HEK293 (cell line): Measurements from ENCODE around the gene CCM2.

Experiments used
- CTCF ChIP-seq: fragments of 450-650 bp; formaldehyde crosslinking; IDR thresholded peaks from 2 replicates; pipeline ENCODE4 v1.5.1; 2016; ENCODE audit warnings: missing biosample characterization, missing genetic modification characterization
- MEIS1 ChIP-seq: sonication (generic); formaldehyde crosslinking; IDR thresholded peaks from 2 replicates; pipeline ENCODE4 v1.8.1; 2022; ENCODE audit warnings: missing genetic modification reagents, mild to moderate bottlenecking, borderline replicate concordance
- YY1 ChIP-seq: fragments of 450-650 bp; formaldehyde crosslinking; IDR thresholded peaks from 2 replicates; pipeline ENCODE4 v1.5.1; 2018; ENCODE audit warnings: missing biosample characterization, missing genetic modification characterization
- ZBTB8A ChIP-seq: fragments of 450-650 bp; formaldehyde crosslinking; IDR thresholded peaks from 2 replicates; pipeline ENCODE4 v1.5.1; 2016; ENCODE audit warnings: missing biosample characterization, missing genetic modification characterization
- ZNF146 ChIP-seq: fragments of 450-650 bp; formaldehyde crosslinking; IDR thresholded peaks from 2 replicates; pipeline ENCODE4 v1.5.1; 2016; ENCODE audit warnings: missing biosample characterization, missing genetic modification characterization
- ZNF311 ChIP-seq: fragments of 450-650 bp; formaldehyde crosslinking; IDR thresholded peaks from 2 replicates; pipeline ENCODE4 v1.5.1; 2017; ENCODE audit warnings: missing biosample characterization, missing genetic modification characterization, borderline replicate concordance
- ZNF530 ChIP-seq: fragments of 450-650 bp; formaldehyde crosslinking; IDR thresholded peaks from 2 replicates; pipeline ENCODE4 v1.5.1; 2016; ENCODE audit warnings: low read depth, missing biosample characterization, missing genetic modification characterization
- ZNF624 ChIP-seq: fragments of 450-650 bp; formaldehyde crosslinking; IDR thresholded peaks from 2 replicates; pipeline ENCODE4 v1.5.1; 2017; ENCODE audit warnings: missing biosample characterization, missing genetic modification characterization
- ZNF837 ChIP-seq: fragments of 450-650 bp; formaldehyde crosslinking; IDR thresholded peaks from 2 replicates; pipeline ENCODE4 v1.5.1; 2016; ENCODE audit warnings: missing biosample characterization, missing genetic modification characterization
- TF ChIP-seq, protein P1 (sequence below): fragments of 450-650 bp; formaldehyde crosslinking; IDR thresholded peaks from 2 replicates; pipeline ENCODE4 v1.5.1; 2016; ENCODE audit warnings: missing biosample characterization, missing genetic modification characterization
- TF ChIP-seq, protein P2 (sequence below): fragments of 450-650 bp; formaldehyde crosslinking; IDR thresholded peaks from 2 replicates; pipeline ENCODE4 v1.5.1; 2016; ENCODE audit warnings: missing biosample characterization, missing genetic modification characterization, borderline replicate concordance

- TF ChIP-seq ZNF530 (tag by site-specific recombination) (no peak), ZNF311 (tag by site-specific recombination) (no peak), ZNF624 (tag by site-specific recombination) (no peak), CTCF (tag by site-specific recombination) (no peak), ZBTB8A (tag by site-specific recombination) (no peak), MEIS1 (CRISPR knock-in tag) (no peak), ZNF837 (tag by site-specific recombination) (no peak), ZNF146 (tag by site-specific recombination) (no peak), YY1 (tag by site-specific recombination) (no peak)
- TF ChIP-seq, protein P1, sequence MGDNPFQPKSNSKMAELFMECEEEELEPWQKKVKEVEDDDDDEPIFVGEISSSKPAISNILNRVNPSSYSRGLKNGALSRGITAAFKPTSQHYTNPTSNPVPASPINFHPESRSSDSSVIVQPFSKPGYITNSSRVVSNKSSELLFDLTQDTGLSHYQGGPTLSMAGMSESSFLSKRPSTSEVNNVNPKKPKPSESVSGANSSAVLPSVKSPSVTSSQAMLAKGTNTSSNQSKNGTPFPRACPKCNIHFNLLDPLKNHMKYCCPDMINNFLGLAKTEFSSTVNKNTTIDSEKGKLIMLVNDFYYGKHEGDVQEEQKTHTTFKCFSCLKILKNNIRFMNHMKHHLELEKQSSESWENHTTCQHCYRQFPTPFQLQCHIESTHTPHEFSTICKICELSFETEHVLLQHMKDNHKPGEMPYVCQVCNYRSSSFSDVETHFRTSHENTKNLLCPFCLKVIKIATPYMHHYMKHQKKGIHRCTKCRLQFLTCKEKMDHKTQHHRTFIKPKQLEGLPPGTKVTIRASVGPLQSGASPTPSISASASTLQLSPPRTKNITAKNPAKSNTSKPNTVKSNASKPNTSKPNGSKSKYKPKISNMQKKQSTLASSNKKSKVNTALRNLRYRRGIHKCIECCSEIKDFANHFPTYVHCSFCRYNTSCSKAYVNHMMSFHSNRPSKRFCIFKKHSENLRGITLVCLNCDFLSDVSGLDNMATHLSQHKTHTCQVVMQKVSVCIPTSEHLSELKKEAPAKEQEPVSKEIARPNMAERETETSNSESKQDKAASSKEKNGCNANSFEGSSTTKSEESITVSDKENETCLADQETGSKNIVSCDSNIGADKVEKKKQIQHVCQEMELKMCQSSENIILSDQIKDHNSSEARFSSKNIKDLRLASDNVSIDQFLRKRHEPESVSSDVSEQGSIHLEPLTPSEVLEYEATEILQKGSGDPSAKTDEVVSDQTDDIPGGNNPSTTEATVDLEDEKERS (tag by site-specific recombination) = no peak
- TF ChIP-seq, protein P2, sequence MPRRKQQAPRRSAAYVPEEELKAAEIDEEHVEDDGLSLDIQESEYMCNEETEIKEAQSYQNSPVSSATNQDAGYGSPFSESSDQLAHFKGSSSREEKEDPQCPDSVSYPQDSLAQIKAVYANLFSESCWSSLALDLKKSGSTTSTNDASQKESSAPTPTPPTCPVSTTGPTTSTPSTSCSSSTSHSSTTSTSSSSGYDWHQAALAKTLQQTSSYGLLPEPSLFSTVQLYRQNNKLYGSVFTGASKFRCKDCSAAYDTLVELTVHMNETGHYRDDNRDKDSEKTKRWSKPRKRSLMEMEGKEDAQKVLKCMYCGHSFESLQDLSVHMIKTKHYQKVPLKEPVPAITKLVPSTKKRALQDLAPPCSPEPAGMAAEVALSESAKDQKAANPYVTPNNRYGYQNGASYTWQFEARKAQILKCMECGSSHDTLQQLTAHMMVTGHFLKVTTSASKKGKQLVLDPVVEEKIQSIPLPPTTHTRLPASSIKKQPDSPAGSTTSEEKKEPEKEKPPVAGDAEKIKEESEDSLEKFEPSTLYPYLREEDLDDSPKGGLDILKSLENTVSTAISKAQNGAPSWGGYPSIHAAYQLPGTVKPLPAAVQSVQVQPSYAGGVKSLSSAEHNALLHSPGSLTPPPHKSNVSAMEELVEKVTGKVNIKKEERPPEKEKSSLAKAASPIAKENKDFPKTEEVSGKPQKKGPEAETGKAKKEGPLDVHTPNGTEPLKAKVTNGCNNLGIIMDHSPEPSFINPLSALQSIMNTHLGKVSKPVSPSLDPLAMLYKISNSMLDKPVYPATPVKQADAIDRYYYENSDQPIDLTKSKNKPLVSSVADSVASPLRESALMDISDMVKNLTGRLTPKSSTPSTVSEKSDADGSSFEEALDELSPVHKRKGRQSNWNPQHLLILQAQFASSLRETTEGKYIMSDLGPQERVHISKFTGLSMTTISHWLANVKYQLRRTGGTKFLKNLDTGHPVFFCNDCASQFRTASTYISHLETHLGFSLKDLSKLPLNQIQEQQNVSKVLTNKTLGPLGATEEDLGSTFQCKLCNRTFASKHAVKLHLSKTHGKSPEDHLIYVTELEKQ = no peak
Measured at GRCh38 chr7:45086331-45087065, 86.5 kb downstream of the CCM2 start.
